Measurements from ENCODE around the gene ACBD6. TPM values are rescaled to one million over a fixed set of nuclear protein-coding genes. Genes with fewer than 3 reads are reported as not detected.

Gene ACBD6
- total and polyA plus RNA-seq, 2 experiments from 2014 or later = 75.7 to 88.8 TPM

- Histone ChIP-seq H3K4me1 (ENCODE audit: insufficient read depth) (peaks cover 26% of the 10 kb centered on the region), H3K27ac (ENCODE audit: low read depth) (no peak overlapping the region)
These were observed 231.7 kb downstream of the ACBD6 start for GRCh38 chr1:180270530-180271271.

More at GRCh38 chr1:180270530-180271271, 231.7 kb downstream of the ACBD6 start:
- Histone ChIP-seq H3K27me3 (ENCODE audit: insufficient read depth) (no peaks in the 10 kb centered on the region), H3K36me3 (ENCODE audit: insufficient read depth) (no peaks in the 10 kb centered on the region), H3K79me2 (replicated peaks; ENCODE audit: insufficient read depth) (no peaks in the 10 kb centered on the region), H3K4me3 (no peak overlapping the region), H3F3A (replicated peaks; ENCODE audit: low read depth) (peaks cover 11% of the 10 kb centered on the region), H4K20me1 (replicated peaks; ENCODE audit: insufficient read depth) (no peaks in the 10 kb centered on the region), H2AFZ (no peak overlapping the region), H3K9me2 (ENCODE audit: insufficient read depth) (no peaks in the 10 kb centered on the region; the same call in 1 of the 2 replicates), H3K4me2 (peak overlapping the region; percentile 14; the same call in 1 of the 2 replicates)
- Mint-ChIP-seq H3K9me3 (peaks cover 9% of the 10 kb centered on the region; the same call in 2 of the 3 replicates), H3K4me3 (no peak overlapping the region), H3K27ac (peak overlapping the region; percentile 22), H3K4me1 (peaks cover 56% of the 10 kb centered on the region), H3K36me3 (ENCODE audit: low read depth) (peaks cover 29% of the 10 kb centered on the region), H3K27me3 (ENCODE audit: insufficient read depth, low read depth, poor library complexity) (peaks cover 17% of the 10 kb centered on the region)
- DNase-seq (ENCODE audit: low spot score) (no peak), ATAC-seq (no peak)
- TF ChIP-seq CTCF (conservative IDR thresholded peaks at IDR 0.05; ENCODE audit: low read depth in 2 of 2) = no peak
- no peak for TF ChIP-seq EZH2 (IDR thresholded peaks at IDR 0.05; ENCODE audit: low read depth, unreplicated experiment)
- no peak for TF ChIP-seq ZNF331 (CRISPR knock-in tag; IDR thresholded peaks at IDR 0.05; ENCODE audit: low read depth)
- TF ChIP-seq ZNF114 (CRISPR knock-in tag; IDR thresholded peaks at IDR 0.05) = no peak
- no peak for TF ChIP-seq EZH2phosphoT487 (IDR thresholded peaks at IDR 0.05; ENCODE audit: unreplicated experiment)
- no peak for TF ChIP-seq STAT1 (IDR thresholded peaks at IDR 0.05; ENCODE audit: unreplicated experiment)
- TF ChIP-seq POLR2AphosphoS5 (IDR thresholded peaks at IDR 0.05; ENCODE audit: low read depth) = no peak
- TF ChIP-seq ETS1 (IDR thresholded peaks at IDR 0.05) = no peak
- TF ChIP-seq REST (IDR thresholded peaks at IDR 0.05; ENCODE audit: unreplicated experiment) = no peak
- no peak for TF ChIP-seq CREB1 (CRISPR knock-in tag; IDR thresholded peaks at IDR 0.05; ENCODE audit: low read depth)
- no peak for TF ChIP-seq JUNB (IDR thresholded peaks at IDR 0.05; ENCODE audit: unreplicated experiment)
- TF ChIP-seq NANOG (IDR thresholded peaks at IDR 0.05; ENCODE audit: borderline replicate concordance) = no peak
- no peak for TF ChIP-seq ZNF462 (CRISPR knock-in tag; IDR thresholded peaks at IDR 0.05)
